Gastrocnemius medialis (tissue), 4 donors: Measurements from ENCODE around the gene CAMTA1.

Experiments
- POLR2A ChIP-seq, 2 donors: fragments of 450-650 bp; IDR thresholded peaks; one replicate each; pipeline ENCODE4 v1.6.1; 2017; ENCODE audit warnings: antibody characterized with exemption in 2 of 2, mild to moderate bottlenecking in 2 of 2, moderate library complexity in 2 of 2
- TF ChIP-seq, protein P1 (sequence below), 5 experiments: fragments of 450-650 bp in 3 of 5; fragments of 200-600 bp in 2 of 5; sonication (generic) in 2 of 5; IDR thresholded peaks in 4 of 5; conservative IDR thresholded peaks in 1 of 5; 1 replicate in 4 of 5; 2 replicates in 1 of 5; pipeline ENCODE4 v1.5.1; 2016 to 2019; ENCODE audit warnings: antibody characterized with exemption in 5 of 5, mild to moderate bottlenecking in 3 of 5, moderate library complexity in 3 of 5

DNA sequence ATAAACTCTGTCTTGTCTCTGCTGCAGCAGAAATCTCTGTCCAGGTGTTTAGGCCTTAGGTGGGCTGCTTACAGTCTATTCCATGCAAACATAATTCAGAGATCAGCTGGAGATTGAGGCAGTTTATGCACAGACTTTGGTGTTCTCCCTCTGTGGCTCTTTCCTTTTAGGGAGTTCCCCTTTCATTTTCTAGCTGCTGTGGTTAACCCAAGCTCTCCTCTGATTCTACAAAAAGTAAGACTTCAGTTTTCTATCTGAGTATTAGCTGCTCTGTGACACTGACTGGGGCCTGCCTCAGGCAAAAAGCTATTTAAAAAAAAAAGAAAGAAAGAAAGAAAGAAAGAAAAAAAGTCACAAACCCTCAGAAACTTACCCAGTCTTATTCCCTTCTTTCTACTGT, 211.1 kb downstream of the CAMTA1 start:
- TF ChIP-seq, protein P1, sequence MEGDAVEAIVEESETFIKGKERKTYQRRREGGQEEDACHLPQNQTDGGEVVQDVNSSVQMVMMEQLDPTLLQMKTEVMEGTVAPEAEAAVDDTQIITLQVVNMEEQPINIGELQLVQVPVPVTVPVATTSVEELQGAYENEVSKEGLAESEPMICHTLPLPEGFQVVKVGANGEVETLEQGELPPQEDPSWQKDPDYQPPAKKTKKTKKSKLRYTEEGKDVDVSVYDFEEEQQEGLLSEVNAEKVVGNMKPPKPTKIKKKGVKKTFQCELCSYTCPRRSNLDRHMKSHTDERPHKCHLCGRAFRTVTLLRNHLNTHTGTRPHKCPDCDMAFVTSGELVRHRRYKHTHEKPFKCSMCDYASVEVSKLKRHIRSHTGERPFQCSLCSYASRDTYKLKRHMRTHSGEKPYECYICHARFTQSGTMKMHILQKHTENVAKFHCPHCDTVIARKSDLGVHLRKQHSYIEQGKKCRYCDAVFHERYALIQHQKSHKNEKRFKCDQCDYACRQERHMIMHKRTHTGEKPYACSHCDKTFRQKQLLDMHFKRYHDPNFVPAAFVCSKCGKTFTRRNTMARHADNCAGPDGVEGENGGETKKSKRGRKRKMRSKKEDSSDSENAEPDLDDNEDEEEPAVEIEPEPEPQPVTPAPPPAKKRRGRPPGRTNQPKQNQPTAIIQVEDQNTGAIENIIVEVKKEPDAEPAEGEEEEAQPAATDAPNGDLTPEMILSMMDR (IDR thresholded peaks at IDR 0.05 in 4 of 5, conservative IDR thresholded peaks at IDR 0.05 in 1 of 5), result no peak
- TF ChIP-seq POLR2A (IDR thresholded peaks at IDR 0.05), result no peak
